GM23338 (cell line): ENCODE measurements around the gene MPZ. TPM values are rescaled to one million over a fixed set of nuclear protein-coding genes. Genes with fewer than 3 reads are reported as not detected.

Experiments
- ATAC-seq: fragments of 200-7000 bp; cut with Tn5 transposase; 3 replicates; pipeline ENCODE4 v1.9.1; 2020
- DNase-seq: peaks from one replicate; pipeline ENCODE4 v3.0.0-alpha.2; 2015; ENCODE audit warnings: low spot score
- H2AFZ ChIP-seq: fragments of 200-600 bp; sonication (generic); 2 replicates; pipeline ENCODE4 v1.8.0; 2016; ENCODE audit warnings: antibody characterized with exemption, mild to moderate bottlenecking, moderate library complexity
- H3F3A ChIP-seq: fragments of 200-600 bp; sonication (generic); replicated peaks from 2 replicates; pipeline ENCODE4 v1.8.0; 2017; ENCODE audit warnings: antibody characterized with exemption, mixed run types, low read depth
- H3K27ac ChIP-seq: fragments of 200-600 bp; sonication (generic); 2 replicates; pipeline ENCODE4 v1.6.1; 2016; ENCODE audit warnings: low read depth
- H3K27me3 ChIP-seq: fragments of 200-600 bp; sonication (generic); 2 replicates; pipeline ENCODE4 v1.8.0; 2016; ENCODE audit warnings: mild to moderate bottlenecking, mixed run types, moderate library complexity; ENCODE audit not compliant: insufficient read depth
- H3K36me3 ChIP-seq: fragments of 200-600 bp; sonication (generic); 2 replicates; pipeline ENCODE4 v1.8.0; 2016; ENCODE audit warnings: mild to moderate bottlenecking; ENCODE audit not compliant: insufficient read depth
- H3K4me1 ChIP-seq: fragments of 200-600 bp; sonication (generic); 2 replicates; pipeline ENCODE4 v1.8.0; 2016; ENCODE audit warnings: mild to moderate bottlenecking, moderate library complexity; ENCODE audit not compliant: insufficient read depth
- H3K4me2 ChIP-seq: fragments of 200-600 bp; sonication (generic); 2 replicates; pipeline ENCODE4 v1.7.1; 2017; ENCODE audit warnings: mixed run types
- H3K4me3 ChIP-seq: fragments of 200-600 bp; sonication (generic); 2 replicates; pipeline ENCODE4 v1.6.1; 2016; ENCODE audit warnings: mixed run types
- H3K79me2 ChIP-seq: fragments of 200-600 bp; sonication (generic); replicated peaks from 2 replicates; pipeline ENCODE4 v1.8.0; 2017; ENCODE audit warnings: mild to moderate bottlenecking; ENCODE audit not compliant: insufficient read depth
- H3K9me2 ChIP-seq: fragments of 200-600 bp; sonication (generic); 2 replicates; pipeline ENCODE4 v1.8.0; 2017; ENCODE audit not compliant: insufficient read depth
- H4K20me1 ChIP-seq: fragments of 200-600 bp; sonication (generic); replicated peaks from 2 replicates; pipeline ENCODE4 v1.8.0; 2017; ENCODE audit warnings: mild to moderate bottlenecking; ENCODE audit not compliant: insufficient read depth
- H3K27ac Mint-ChIP-seq: 2 replicates; pipeline ENCODE4 v1.8.0; 2020; ENCODE audit warnings: inconsistent platforms, mild to moderate bottlenecking, moderate library complexity, mixed read lengths
- H3K27me3 Mint-ChIP-seq: 3 replicates; pipeline ENCODE4 v1.8.0; 2022; ENCODE audit warnings: low read depth, mild to moderate bottlenecking, moderate library complexity, mixed read lengths, inconsistent platforms; ENCODE audit not compliant: insufficient read depth, poor library complexity
- H3K36me3 Mint-ChIP-seq: 3 replicates; pipeline ENCODE4 v1.8.0; 2021; ENCODE audit warnings: low read depth, mild to moderate bottlenecking, inconsistent platforms, moderate library complexity, mixed read lengths
- H3K4me1 Mint-ChIP-seq: 3 replicates; pipeline ENCODE4 v1.8.0; 2020; ENCODE audit warnings: mild to moderate bottlenecking, inconsistent platforms, mixed read lengths
- H3K4me3 Mint-ChIP-seq: 3 replicates; pipeline ENCODE4 v1.8.0; 2021; ENCODE audit warnings: moderate library complexity, mild to moderate bottlenecking, inconsistent platforms, mixed read lengths
- H3K9me3 Mint-ChIP-seq: 3 replicates; pipeline ENCODE4 v1.8.0; 2020; ENCODE audit warnings: moderate library complexity, mild to moderate bottlenecking, inconsistent platforms, mixed read lengths
- ETS1 ChIP-seq: IDR thresholded peaks from 2 replicates; pipeline ENCODE4 v1.6.1; 2016; ENCODE audit warnings: antibody characterized with exemption
- EZH2phosphoT487 ChIP-seq: fragments of 200-600 bp; sonication (generic); IDR thresholded peaks from one replicate; pipeline ENCODE4 v1.8.1; 2018; ENCODE audit warnings: antibody characterized with exemption; ENCODE audit not compliant: unreplicated experiment
- POLR2AphosphoS5 ChIP-seq: IDR thresholded peaks from 2 replicates; pipeline ENCODE4 v1.6.1; 2016; ENCODE audit warnings: antibody characterized with exemption, low read depth
- STAT1 ChIP-seq: IDR thresholded peaks from one replicate; pipeline ENCODE4 v1.6.1; 2016; ENCODE audit warnings: antibody characterized with exemption; ENCODE audit not compliant: unreplicated experiment
- polyA plus RNA-seq: library from polyadenylated mRNA; unstranded; fragments of >200 nt; fragmentation: Nextera tagmentation; extraction: Ambion mirVana; gene quantifications from 2 replicates; pipeline ENCODE4 v1.2.1, GENCODE V29; 2016
- total RNA-seq: library from RNA; depleted of rRNA; stranded (reverse); fragments of >200 nt; shearing (Covaris generic); gene quantifications from 2 replicates; pipeline ENCODE4 v1.2.3, GENCODE V29; 2014
- TF ChIP-seq, protein P1 (sequence below): fragments of 250-450 bp; sonication (Bioruptor Pico); IDR thresholded peaks from 2 replicates; pipeline ENCODE4 v1.5.0; 2020; ENCODE audit warnings: mild to moderate bottlenecking, moderate library complexity

The MPZ gene
- total and polyA plus RNA-seq, 2 experiments from 2014 or later, result 1.9 to 4.0 TPM

DNA sequence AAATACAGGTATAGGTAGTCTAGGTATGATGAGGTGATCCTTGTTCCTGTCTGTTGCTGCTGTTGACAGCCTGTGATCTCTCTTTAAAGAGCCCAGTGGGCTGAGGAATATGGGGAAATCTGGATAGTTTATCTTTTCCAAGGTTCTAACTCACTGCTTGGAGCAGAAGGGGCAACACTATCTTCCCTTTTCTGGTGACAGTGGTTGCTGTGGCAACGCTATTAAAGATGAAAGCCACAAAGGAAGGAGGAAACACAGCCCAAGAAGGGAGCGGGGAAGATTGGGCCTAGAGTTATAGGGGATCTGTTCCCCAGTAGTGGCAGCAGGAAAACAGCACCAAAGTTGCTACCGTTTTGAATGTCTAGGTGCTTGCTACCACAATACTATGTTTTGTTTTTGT lies 42.4 kb downstream of the MPZ start (continued):
- TF ChIP-seq, protein P1, sequence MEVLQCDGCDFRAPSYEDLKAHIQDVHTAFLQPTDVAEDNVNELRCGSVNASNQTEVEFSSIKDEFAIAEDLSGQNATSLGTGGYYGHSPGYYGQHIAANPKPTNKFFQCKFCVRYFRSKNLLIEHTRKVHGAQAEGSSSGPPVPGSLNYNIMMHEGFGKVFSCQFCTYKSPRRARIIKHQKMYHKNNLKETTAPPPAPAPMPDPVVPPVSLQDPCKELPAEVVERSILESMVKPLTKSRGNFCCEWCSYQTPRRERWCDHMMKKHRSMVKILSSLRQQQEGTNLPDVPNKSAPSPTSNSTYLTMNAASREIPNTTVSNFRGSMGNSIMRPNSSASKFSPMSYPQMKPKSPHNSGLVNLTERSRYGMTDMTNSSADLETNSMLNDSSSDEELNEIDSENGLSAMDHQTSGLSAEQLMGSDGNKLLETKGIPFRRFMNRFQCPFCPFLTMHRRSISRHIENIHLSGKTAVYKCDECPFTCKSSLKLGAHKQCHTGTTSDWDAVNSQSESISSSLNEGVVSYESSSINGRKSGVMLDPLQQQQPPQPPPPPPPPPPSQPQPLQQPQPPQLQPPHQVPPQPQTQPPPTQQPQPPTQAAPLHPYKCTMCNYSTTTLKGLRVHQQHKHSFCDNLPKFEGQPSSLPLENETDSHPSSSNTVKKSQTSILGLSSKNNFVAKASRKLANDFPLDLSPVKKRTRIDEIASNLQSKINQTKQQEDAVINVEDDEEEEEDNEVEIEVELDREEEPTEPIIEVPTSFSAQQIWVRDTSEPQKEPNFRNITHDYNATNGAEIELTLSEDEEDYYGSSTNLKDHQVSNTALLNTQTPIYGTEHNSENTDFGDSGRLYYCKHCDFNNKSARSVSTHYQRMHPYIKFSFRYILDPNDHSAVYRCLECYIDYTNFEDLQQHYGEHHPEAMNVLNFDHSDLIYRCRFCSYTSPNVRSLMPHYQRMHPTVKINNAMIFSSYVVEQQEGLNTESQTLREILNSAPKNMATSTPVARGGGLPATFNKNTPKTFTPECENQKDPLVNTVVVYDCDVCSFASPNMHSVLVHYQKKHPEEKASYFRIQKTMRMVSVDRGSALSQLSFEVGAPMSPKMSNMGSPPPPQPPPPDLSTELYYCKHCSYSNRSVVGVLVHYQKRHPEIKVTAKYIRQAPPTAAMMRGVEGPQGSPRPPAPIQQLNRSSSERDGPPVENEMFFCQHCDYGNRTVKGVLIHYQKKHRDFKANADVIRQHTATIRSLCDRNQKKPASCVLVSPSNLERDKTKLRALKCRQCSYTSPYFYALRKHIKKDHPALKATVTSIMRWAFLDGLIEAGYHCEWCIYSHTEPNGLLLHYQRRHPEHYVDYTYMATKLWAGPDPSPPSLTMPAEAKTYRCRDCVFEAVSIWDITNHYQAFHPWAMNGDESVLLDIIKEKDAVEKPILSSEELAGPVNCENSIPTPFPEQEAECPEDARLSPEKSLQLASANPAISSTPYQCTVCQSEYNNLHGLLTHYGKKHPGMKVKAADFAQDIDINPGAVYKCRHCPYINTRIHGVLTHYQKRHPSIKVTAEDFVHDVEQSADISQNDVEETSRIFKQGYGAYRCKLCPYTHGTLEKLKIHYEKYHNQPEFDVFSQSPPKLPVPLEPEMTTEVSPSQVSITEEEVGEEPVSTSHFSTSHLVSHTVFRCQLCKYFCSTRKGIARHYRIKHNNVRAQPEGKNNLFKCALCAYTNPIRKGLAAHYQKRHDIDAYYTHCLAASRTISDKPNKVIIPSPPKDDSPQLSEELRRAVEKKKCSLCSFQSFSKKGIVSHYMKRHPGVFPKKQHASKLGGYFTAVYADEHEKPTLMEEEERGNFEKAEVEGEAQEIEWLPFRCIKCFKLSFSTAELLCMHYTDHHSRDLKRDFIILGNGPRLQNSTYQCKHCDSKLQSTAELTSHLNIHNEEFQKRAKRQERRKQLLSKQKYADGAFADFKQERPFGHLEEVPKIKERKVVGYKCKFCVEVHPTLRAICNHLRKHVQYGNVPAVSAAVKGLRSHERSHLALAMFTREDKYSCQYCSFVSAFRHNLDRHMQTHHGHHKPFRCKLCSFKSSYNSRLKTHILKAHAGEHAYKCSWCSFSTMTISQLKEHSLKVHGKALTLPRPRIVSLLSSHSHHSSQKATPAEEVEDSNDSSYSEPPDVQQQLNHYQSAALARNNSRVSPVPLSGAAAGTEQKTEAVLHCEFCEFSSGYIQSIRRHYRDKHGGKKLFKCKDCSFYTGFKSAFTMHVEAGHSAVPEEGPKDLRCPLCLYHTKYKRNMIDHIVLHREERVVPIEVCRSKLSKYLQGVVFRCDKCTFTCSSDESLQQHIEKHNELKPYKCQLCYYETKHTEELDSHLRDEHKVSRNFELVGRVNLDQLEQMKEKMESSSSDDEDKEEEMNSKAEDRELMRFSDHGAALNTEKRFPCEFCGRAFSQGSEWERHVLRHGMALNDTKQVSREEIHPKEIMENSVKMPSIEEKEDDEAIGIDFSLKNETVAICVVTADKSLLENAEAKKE (CRISPR knock-in tag), result no peak
- TF ChIP-seq EZH2phosphoT487, result no peak

DNA sequence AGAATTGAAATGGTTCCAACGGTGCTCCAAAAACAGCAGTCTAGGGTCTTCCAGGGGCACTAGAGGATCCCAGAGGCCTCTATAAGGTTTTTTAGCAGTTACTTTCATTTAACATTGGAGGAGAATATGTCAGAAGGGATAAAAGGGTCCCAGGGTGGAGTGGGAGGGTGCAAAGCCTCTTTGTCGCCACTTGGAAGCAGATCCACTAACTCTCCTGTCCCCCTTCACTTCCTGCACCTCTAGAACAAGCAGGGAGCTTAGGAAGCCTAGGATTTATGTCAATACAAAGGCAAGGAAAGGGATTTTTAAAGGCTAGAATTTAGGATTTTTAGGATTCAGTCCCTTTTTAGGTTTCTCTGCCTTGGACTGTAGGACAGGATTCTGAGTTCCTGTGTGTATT lies 42.9 kb downstream of the MPZ start:
- DNase-seq, result no peak
- Mint-ChIP-seq H3K9me3 (no peaks in the 10 kb centered on the region), H3K36me3 (no peaks in the 10 kb centered on the region), H3K27me3 (no peaks in the 10 kb centered on the region), H3K27ac (no peak overlapping the region), H3K4me1 (peaks cover 13% of the 10 kb centered on the region), H3K4me3 (no peak overlapping the region)
- no peak for TF ChIP-seq POLR2AphosphoS5
- no peak for TF ChIP-seq STAT1
- TF ChIP-seq ETS1, result no peak
- TF ChIP-seq EZH2phosphoT487, result no peak
- no peak overlapping the region for H3K4me3 ChIP-seq
- H3K4me2 ChIP-seq, result 0 out of 2 replicates have a peak overlapping the region, but pooled peaks have one; percentile 35
- no peaks in the 10 kb centered on the region for H3K36me3 ChIP-seq
- no peak overlapping the region; the same call in 1 of the 2 replicates for H2AFZ ChIP-seq
- no peaks in the 10 kb centered on the region for H3K79me2 ChIP-seq
- peaks cover 15% of the 10 kb centered on the region for H3K4me1 ChIP-seq
- H4K20me1 ChIP-seq, result no peaks in the 10 kb centered on the region
- no peaks in the 10 kb centered on the region for H3F3A ChIP-seq
- H3K27me3 ChIP-seq, result no peaks in the 10 kb centered on the region
- no peak overlapping the region for H3K27ac ChIP-seq
- H3K9me2 ChIP-seq, result no peaks in the 10 kb centered on the region
- peak; percentile 70 for ATAC-seq
